ENCODE measurements around the gene PRSS21. TPM values are rescaled to one million over a fixed set of nuclear protein-coding genes. Genes with fewer than 3 reads are reported as not detected.

PRSS21 gene
- total and polyA plus RNA-seq, 10 of the 15 experiments (the other 5 are each of a cell fraction or from before 2014, with no cell fraction given), result 5.3 to 73.4 (median 40.1) TPM; not detected in 1

DNA sequence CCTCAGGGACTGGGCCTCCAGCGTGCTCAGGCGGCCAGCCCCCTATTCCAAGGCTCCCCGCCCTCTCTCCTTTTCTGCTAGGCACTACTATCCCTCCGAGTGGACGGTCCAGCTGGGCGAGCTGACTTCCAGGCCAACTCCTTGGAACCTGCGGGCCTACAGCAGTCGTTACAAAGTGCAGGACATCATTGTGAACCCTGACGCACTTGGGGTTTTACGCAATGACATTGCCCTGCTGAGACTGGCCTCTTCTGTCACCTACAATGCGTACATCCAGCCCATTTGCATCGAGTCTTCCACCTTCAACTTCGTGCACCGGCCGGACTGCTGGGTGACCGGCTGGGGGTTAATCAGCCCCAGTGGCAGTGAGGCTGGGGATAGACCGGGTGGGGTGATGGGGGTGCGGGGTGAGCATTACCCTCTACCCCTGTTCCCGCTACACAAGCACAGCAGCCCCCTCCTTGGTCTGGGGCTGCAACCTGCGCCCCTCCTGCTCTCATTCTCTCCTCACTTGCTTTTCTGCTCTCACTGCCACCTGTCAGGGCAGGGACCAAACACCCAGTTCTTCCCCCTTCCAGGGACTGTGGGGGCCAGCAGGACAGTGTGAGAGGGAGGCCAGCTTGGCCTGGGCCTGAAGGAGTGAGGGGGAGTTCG lies 17.7 kb upstream of the PRSS21 start:
- no peak for ATAC-seq
- Histone ChIP-seq H3K79me2 (ENCODE audit: control insufficient read depth, insufficient read depth, low read length) (no peaks in the 10 kb centered on the region), H3K27me3 (replicated peaks in 1 of 2; ENCODE audit: control insufficient read depth in 2 of 2, insufficient read depth in 2 of 2, low read length in 1 of 2) (peaks cover 0 to 2% of the 10 kb centered on the region in 2 experiments; a peak in 2 of 4 replicates), H3K9me3 (replicated peaks; ENCODE audit: control insufficient read depth, insufficient read depth, low read length) (no peaks in the 10 kb centered on the region), H3K9ac (ENCODE audit: control insufficient read depth, insufficient read depth, low read length) (no peak overlapping the region), H3K4me2 (ENCODE audit: control insufficient read depth, insufficient read depth) (no peak overlapping the region), H3K4me3 (no peak overlapping the region), H3K4me1 (ENCODE audit: control insufficient read depth, insufficient read depth, low read length) (no peaks in the 10 kb centered on the region), H3K27ac (ENCODE audit: control insufficient read depth, insufficient read depth) (no peak overlapping the region), H4K20me1 (ENCODE audit: control insufficient read depth, insufficient read depth) (no peaks in the 10 kb centered on the region), H3K36me3 (ENCODE audit: control insufficient read depth in 2 of 2, insufficient read depth in 2 of 2, low read length in 1 of 2) (no peaks in the 10 kb centered on the region), H2AFZ (ENCODE audit: control insufficient read depth, low read depth, low read length) (no peak overlapping the region)
- ChIA-PET SMC1A (ENCODE audit: uncharacterized antibody, unreplicated experiment) (no interaction called here), CTCF (no interaction called here), POLR2A (no interaction called here), RAD21 (ENCODE audit: unreplicated experiment) (no interaction called here)
- WGBS (ENCODE audit: insufficient coverage, insufficient replicate concordance, low lambda C conversion rate, missing lambda C conversion rate), result 46% methylated on average over 21 of the region's 21 CpGs
- in situ Hi-C loops (cut with MboI) (no loop called here), intact Hi-C loops (cut with micrococcal nuclease; ENCODE audit: unreplicated experiment) (no loop called here)
- DNase-seq (ENCODE audit: low read depth, low spot score), result no peak
- no peak for TF ChIP-seq PAX5 (IDR thresholded peaks at IDR 0.05; ENCODE audit: borderline replicate concordance, low read depth, low read length)
- TF ChIP-seq ZNF207 (IDR thresholded peaks at IDR 0.05; ENCODE audit: borderline replicate concordance), result no peak
- no peak for TF ChIP-seq SMARCA5 (IDR thresholded peaks at IDR 0.05)
- TF ChIP-seq BHLHE40 (IDR thresholded peaks at IDR 0.05; ENCODE audit: borderline replicate concordance in 1 of 2, low read depth in 2 of 2, low read length in 1 of 2), result no peak
- no TSS peak for BruUV-seq (replicated peaks)
- FAIRE-seq, result no peak

DNA sequence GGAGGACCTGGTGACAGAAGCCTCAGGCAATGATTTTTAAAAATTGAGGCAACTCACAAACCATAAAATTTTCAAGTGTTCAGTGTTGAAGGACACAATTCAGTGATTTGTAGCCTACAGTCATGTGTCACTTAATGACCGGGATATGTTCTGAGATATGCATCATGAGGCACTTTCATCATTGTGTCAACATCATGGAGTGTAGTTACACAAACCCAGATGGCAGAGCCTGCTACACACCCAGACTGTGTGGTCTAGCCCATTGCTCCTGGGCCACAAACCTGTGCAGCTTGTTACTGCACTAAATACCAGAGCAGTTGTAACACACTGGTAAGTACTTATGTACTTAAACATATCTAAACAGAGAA lies 17.2 kb upstream of the PRSS21 start:
- no peaks in the 10 kb centered on the region for H3K79me2 ChIP-seq (ENCODE audit: control insufficient read depth, insufficient read depth, low read length)
- no peaks in the 10 kb centered on the region for H3K4me1 ChIP-seq (ENCODE audit: control insufficient read depth, insufficient read depth, low read length)
- intact Hi-C loops (cut with micrococcal nuclease; ENCODE audit: unreplicated experiment), result loop anchor here (10.0 kb wide), 1 partner anchor 55 kb away; the partner anchor contains the start of gene PRSS22
- ChIA-PET POLR2A (no interaction called here), RAD21 (ENCODE audit: unreplicated experiment) (no interaction called here), CTCF (no interaction called here), SMC1A (ENCODE audit: uncharacterized antibody, unreplicated experiment) (no interaction called here)
- H4K20me1 ChIP-seq (ENCODE audit: control insufficient read depth, insufficient read depth), result no peaks in the 10 kb centered on the region
- no peak overlapping the region for H2AFZ ChIP-seq (ENCODE audit: control insufficient read depth, low read depth, low read length)
- 100% methylated on average over 1 of the region's 1 CpG for WGBS (ENCODE audit: insufficient coverage, insufficient replicate concordance, low lambda C conversion rate, missing lambda C conversion rate)
- H3K27me3 ChIP-seq (replicated peaks in 1 of 2; ENCODE audit: control insufficient read depth in 2 of 2, insufficient read depth in 2 of 2, low read length in 1 of 2), result no peaks in the 10 kb centered on the region; a peak in 1 of 4 replicates
- ATAC-seq, result no peak
- in situ Hi-C loops (cut with MboI), result no loop called here
- DNase-seq (ENCODE audit: low read depth, low spot score), result no peak
- H3K36me3 ChIP-seq (ENCODE audit: control insufficient read depth in 2 of 2, insufficient read depth in 2 of 2, low read length in 1 of 2), result no peaks in the 10 kb centered on the region
- no peak for FAIRE-seq
- no peaks in the 10 kb centered on the region for H3K9me3 ChIP-seq (replicated peaks; ENCODE audit: control insufficient read depth, insufficient read depth, low read length)
- no peak overlapping the region for H3K4me3 ChIP-seq
- H3K27ac ChIP-seq (ENCODE audit: control insufficient read depth, insufficient read depth), result no peak overlapping the region
- no TSS peak for BruUV-seq (replicated peaks)
- H3K4me2 ChIP-seq (ENCODE audit: control insufficient read depth, insufficient read depth), result no peak overlapping the region
- no peak overlapping the region for H3K9ac ChIP-seq (ENCODE audit: control insufficient read depth, insufficient read depth, low read length)
- TF ChIP-seq, protein P1, sequence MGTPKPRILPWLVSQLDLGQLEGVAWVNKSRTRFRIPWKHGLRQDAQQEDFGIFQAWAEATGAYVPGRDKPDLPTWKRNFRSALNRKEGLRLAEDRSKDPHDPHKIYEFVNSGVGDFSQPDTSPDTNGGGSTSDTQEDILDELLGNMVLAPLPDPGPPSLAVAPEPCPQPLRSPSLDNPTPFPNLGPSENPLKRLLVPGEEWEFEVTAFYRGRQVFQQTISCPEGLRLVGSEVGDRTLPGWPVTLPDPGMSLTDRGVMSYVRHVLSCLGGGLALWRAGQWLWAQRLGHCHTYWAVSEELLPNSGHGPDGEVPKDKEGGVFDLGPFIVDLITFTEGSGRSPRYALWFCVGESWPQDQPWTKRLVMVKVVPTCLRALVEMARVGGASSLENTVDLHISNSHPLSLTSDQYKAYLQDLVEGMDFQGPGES (IDR thresholded peaks at IDR 0.05), result no peak
- TF ChIP-seq ZNF217 (IDR thresholded peaks at IDR 0.05) (no peak), NBN (IDR thresholded peaks at IDR 0.05) (no peak), MXI1 (IDR thresholded peaks at IDR 0.05; ENCODE audit: low read depth, low read length) (no peak), HCFC1 (IDR thresholded peaks at IDR 0.05; ENCODE audit: low read length) (no peak)
- TF ChIP-seq, protein P2, sequence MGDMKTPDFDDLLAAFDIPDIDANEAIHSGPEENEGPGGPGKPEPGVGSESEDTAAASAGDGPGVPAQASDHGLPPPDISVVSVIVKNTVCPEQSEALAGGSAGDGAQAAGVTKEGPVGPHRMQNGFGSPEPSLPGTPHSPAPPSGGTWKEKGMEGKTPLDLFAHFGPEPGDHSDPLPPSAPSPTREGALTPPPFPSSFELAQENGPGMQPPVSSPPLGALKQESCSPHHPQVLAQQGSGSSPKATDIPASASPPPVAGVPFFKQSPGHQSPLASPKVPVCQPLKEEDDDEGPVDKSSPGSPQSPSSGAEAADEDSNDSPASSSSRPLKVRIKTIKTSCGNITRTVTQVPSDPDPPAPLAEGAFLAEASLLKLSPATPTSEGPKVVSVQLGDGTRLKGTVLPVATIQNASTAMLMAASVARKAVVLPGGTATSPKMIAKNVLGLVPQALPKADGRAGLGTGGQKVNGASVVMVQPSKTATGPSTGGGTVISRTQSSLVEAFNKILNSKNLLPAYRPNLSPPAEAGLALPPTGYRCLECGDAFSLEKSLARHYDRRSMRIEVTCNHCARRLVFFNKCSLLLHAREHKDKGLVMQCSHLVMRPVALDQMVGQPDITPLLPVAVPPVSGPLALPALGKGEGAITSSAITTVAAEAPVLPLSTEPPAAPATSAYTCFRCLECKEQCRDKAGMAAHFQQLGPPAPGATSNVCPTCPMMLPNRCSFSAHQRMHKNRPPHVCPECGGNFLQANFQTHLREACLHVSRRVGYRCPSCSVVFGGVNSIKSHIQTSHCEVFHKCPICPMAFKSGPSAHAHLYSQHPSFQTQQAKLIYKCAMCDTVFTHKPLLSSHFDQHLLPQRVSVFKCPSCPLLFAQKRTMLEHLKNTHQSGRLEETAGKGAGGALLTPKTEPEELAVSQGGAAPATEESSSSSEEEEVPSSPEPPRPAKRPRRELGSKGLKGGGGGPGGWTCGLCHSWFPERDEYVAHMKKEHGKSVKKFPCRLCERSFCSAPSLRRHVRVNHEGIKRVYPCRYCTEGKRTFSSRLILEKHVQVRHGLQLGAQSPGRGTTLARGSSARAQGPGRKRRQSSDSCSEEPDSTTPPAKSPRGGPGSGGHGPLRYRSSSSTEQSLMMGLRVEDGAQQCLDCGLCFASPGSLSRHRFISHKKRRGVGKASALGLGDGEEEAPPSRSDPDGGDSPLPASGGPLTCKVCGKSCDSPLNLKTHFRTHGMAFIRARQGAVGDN (IDR thresholded peaks at IDR 0.05), result no peak
- TF ChIP-seq, protein P3, sequence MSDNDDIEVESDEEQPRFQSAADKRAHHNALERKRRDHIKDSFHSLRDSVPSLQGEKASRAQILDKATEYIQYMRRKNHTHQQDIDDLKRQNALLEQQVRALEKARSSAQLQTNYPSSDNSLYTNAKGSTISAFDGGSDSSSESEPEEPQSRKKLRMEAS (IDR thresholded peaks at IDR 0.05; ENCODE audit: low read depth, low read length), result no peak
- TF ChIP-seq, protein P4, sequence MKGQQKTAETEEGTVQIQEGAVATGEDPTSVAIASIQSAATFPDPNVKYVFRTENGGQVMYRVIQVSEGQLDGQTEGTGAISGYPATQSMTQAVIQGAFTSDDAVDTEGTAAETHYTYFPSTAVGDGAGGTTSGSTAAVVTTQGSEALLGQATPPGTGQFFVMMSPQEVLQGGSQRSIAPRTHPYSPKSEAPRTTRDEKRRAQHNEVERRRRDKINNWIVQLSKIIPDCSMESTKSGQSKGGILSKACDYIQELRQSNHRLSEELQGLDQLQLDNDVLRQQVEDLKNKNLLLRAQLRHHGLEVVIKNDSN (IDR thresholded peaks at IDR 0.05; ENCODE audit: borderline replicate concordance, extremely low read length, insufficient read depth, low read depth, low read length), result no peak

Data from GM12878 (cell line).